Caco-2 (cell line): ENCODE results near the gene PI4K2A. TPM values are rescaled to one million over a fixed set of nuclear protein-coding genes. Genes with fewer than 3 reads are reported as not detected.

Experiments used
- Bru-seq: library from RNA; stranded (reverse); fragments of 400-500 nt; gene quantifications from one replicate; lab custom pipeline; 2021; lab: Mats Ljungman, UMichigan
- BruChase-seq, 2 experiments: library from RNA; stranded (reverse); fragments of 400-500 nt; gene quantifications; one replicate each; lab custom pipeline; 2021; lab: Mats Ljungman, UMichigan
- BruUV-seq: library from RNA; stranded (reverse); fragments of 400-500 nt; replicated peaks from 2 replicates; lab custom pipeline; 2021; lab: Mats Ljungman, UMichigan
- CTCF ChIA-PET: fragments of 300-600 bp; sonication (Branson Sonifier 250); formaldehyde crosslinking; loops from one replicate; lab custom pipeline; 2022; ENCODE audit warnings: antibody characterized with exemption; lab: Charles Lee
- POLR2A ChIA-PET: fragments of 300-600 bp; sonication (Branson Sonifier 250); formaldehyde crosslinking; loops from one replicate; lab custom pipeline; 2022; ENCODE audit warnings: antibody characterized with exemption; lab: Charles Lee
- DNase-seq, 2 experiments: peaks; one replicate each; pipeline versions ENCODE4 v3.0.0 to v3.0.0-alpha.2; 2020 to 2022
- H3K27me3 ChIP-seq: replicated peaks from 2 replicates; pipeline ENCODE4 v1.6.0; 2011; ENCODE audit warnings: low read length; ENCODE audit not compliant: control insufficient read depth, insufficient read depth
- H3K36me3 ChIP-seq: 2 replicates; pipeline ENCODE4 v1.5.1; 2011; ENCODE audit warnings: low read length; ENCODE audit not compliant: control insufficient read depth, insufficient read depth
- H3K4me1 ChIP-seq: fragments of 250-450 bp; sonication (Bioruptor Pico); 2 replicates; pipeline ENCODE4 v1.5.1; 2020; ENCODE audit warnings: mild to moderate bottlenecking
- H3K4me3 ChIP-seq: 2 replicates; pipeline ENCODE4 v1.5.1; 2011; ENCODE audit warnings: low read depth, mild to moderate bottlenecking, control low read depth, low read length
- H3K9me3 ChIP-seq: fragments of 250-450 bp; sonication (Bioruptor Pico); 2 replicates; pipeline ENCODE4 v1.5.1; 2020; ENCODE audit warnings: mild to moderate bottlenecking, moderate library complexity
- H3K27ac Mint-ChIP-seq: one replicate; pipeline ENCODE4 v1.8.0; 2022; ENCODE audit warnings: mixed read lengths; ENCODE audit not compliant: unreplicated experiment
- H3K27me3 Mint-ChIP-seq: one replicate; pipeline ENCODE4 v1.8.0; 2022; ENCODE audit warnings: mixed read lengths; ENCODE audit not compliant: insufficient read depth, unreplicated experiment
- H3K36me3 Mint-ChIP-seq: one replicate; pipeline ENCODE4 v1.8.0; 2022; ENCODE audit warnings: mild to moderate bottlenecking, mixed read lengths; ENCODE audit not compliant: insufficient read depth, unreplicated experiment
- H3K4me1 Mint-ChIP-seq: one replicate; pipeline ENCODE4 v1.8.0; 2022; ENCODE audit warnings: low read depth, mixed read lengths; ENCODE audit not compliant: unreplicated experiment
- H3K4me3 Mint-ChIP-seq: one replicate; pipeline ENCODE4 v1.8.0; 2022; ENCODE audit warnings: mild to moderate bottlenecking, moderate library complexity, mixed read lengths; ENCODE audit not compliant: unreplicated experiment
- H3K9me3 Mint-ChIP-seq: one replicate; pipeline ENCODE4 v1.8.0; 2022; ENCODE audit warnings: mixed read lengths; ENCODE audit not compliant: unreplicated experiment
- CTCF ChIP-seq, 2 experiments: fragments of 200-600 bp in 1 of 2; IDR thresholded peaks; 1 replicate in 1 of 2; 2 replicates in 1 of 2; pipeline versions ENCODE4 v1.5.1 to v1.8.0; 2011 to 2022; ENCODE audit warnings: antibody characterized with exemption in 1 of 2, control low read depth in 1 of 2, inconsistent platforms in 1 of 2, low read depth in 1 of 2, low read length in 1 of 2, mild to moderate bottlenecking in 1 of 2, moderate library complexity in 1 of 2; ENCODE audit not compliant: insufficient read depth in 1 of 2, severe bottlenecking in 1 of 2, unreplicated experiment in 1 of 2
- intact Hi-C: fragments of 100-400 bp; cut with micrococcal nuclease; formaldehyde crosslinking; loops from one replicate; pipeline ENCODE4 v1.10.0; 2022; ENCODE audit not compliant: unreplicated experiment
- long read RNA-seq: library from polyadenylated mRNA; stranded (forward); transcript quantifications from one replicate; pipeline ENCODE4 v2.0.0, GENCODE V29; 2022
- total RNA-seq: library from RNA; stranded (reverse); gene quantifications from 2 replicates; pipeline ENCODE4 v1.2.3, GENCODE V29; 2022

PI4K2A gene
- total RNA-seq, result 26.1 and 27.3 TPM in 2 replicates
- percentile 78 among the genes with signal in this experiment for Bru-seq, nascent RNA
- percentile 97 among the genes with signal in this experiment for BruChase-seq, experiment 1, labeled RNA remaining after a 2-hour chase
- BruChase-seq, experiment 2, labeled RNA remaining after a 6-hour chase, result percentile 94 among the genes with signal in this experiment
- long read RNA-seq, full-length matches to known transcripts, result 80 of 103 reads
- long read RNA-seq, partial matches to known transcripts, result 12 of 103 reads
- long read RNA-seq, other reads (novel, unspliced or antisense), result 11 of 103 reads

- Mint-ChIP-seq H3K4me1 (peaks cover 12% of the 10 kb centered on the region), H3K27me3 (no peaks in the 10 kb centered on the region), H3K4me3 (peak within 1 kb of the TSS; percentile 99), H3K36me3 (peaks cover 25% of the 10 kb centered on the region), H3K27ac (peak within 1 kb of the TSS; percentile 94), H3K9me3 (no peaks in the 10 kb centered on the region)
- intact Hi-C loops, result loop anchor here (1.0 kb wide), 2 partner anchors 24 to 47 kb away; partner anchors contain the start of gene AVPI1
- Histone ChIP-seq H3K27me3 (no peaks in the 10 kb centered on the region), H3K9me3 (no peaks in the 10 kb centered on the region), H3K4me3 (peak within 1 kb of the TSS; percentile 82), H3K36me3 (no peaks in the 10 kb centered on the region), H3K4me1 (peaks cover 6% of the 10 kb centered on the region; the same call in 1 of the 2 replicates)
- DNase-seq, result peak; percentile 99
- no TSS peak for BruUV-seq
- no peak for TF ChIP-seq CTCF (IDR thresholded peaks at IDR 0.05; ENCODE audit: insufficient read depth in 1 of 2, low read depth in 1 of 2, low read length in 1 of 2, severe bottlenecking in 1 of 2, unreplicated experiment in 1 of 2)
- ChIA-PET CTCF (interaction anchor here (0.6 to 1.5 kb wide), 5 partner anchors 29 to 68 kb away, joined by 3 to 5 read pairs (median 3); partner anchors contain the start of genes ANKRD2 and AVPI1), POLR2A (interaction anchor here (1.2 to 2.1 kb wide), 2 partner anchors 24 to 47 kb away, joined by 5 to 29 read pairs; partner anchors contain the start of gene AVPI1)
Measured at GRCh38 chr10:97640174-97640867, at the start of gene PI4K2A. Gene PI4K2A, plus strand, starts transcription at chr10:97640671. Its CDS starts 72 bp downstream, at chr10:97640743.

DNA sequence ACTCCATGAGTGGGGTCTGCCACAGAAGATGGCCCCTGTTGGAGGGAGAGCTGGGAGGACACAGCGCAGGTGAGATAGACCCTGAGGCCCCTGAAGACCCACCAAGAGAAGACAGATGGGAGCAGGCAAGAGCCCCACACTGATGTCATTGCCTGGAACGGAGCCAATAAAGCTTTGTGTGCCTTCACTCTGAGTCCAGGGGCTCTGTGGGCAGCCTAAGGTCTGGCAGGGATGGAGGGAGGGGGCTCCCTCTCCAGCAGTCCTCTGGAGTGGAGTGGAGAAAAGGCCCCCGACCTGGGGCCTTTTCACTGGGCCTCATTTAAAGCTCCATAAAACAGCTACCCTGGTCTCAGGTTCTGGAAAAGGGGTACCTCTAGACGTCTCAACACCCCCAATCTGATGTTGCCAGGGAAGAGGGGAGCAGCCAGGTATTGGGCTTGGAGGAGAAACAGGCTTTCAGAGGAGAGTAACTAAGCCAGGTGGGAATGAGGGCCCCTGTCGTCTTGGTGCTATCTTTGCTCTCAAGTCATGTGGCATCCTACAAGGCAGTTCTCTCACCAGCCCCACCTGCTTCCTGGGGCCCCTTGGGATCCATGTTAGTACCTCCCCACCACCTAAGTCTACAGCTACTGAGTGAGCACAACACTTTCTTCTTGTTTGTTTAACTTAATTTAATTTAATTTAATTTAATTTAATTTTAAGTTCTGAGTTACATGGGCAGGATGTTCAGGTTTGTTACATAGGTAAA lies 49.5 kb upstream of the PI4K2A start:
- H3K27me3 Mint-ChIP-seq, result no peaks in the 10 kb centered on the region

More for the DNA sequence above, 49.5 kb upstream of the PI4K2A start:
- no peak overlapping the region for H3K27ac Mint-ChIP-seq
- Histone ChIP-seq H3K4me1 (peaks cover 8% of the 10 kb centered on the region; the same call in 1 of the 2 replicates), H3K9me3 (no peaks in the 10 kb centered on the region), H3K27me3 (no peaks in the 10 kb centered on the region), H3K4me3 (no peak overlapping the region), H3K36me3 (no peaks in the 10 kb centered on the region)
- intact Hi-C loops, result no loop called here
- H3K4me1 Mint-ChIP-seq, result peaks cover 2% of the 10 kb centered on the region
- no peak for DNase-seq
- no peak overlapping the region for H3K4me3 Mint-ChIP-seq
- TF ChIP-seq CTCF (IDR thresholded peaks at IDR 0.05; ENCODE audit: insufficient read depth in 1 of 2, low read depth in 1 of 2, low read length in 1 of 2, severe bottlenecking in 1 of 2, unreplicated experiment in 1 of 2), result no peak
- no peaks in the 10 kb centered on the region for H3K9me3 Mint-ChIP-seq
- no TSS peak for BruUV-seq
- H3K36me3 Mint-ChIP-seq, result no peaks in the 10 kb centered on the region
- ChIA-PET CTCF (interaction anchor here (1.0 kb wide), 1 partner anchor 19 kb away, joined by 3 read pairs; the partner anchor contains the start of gene ANKRD2), POLR2A (no interaction called here)
